H9 (cell line): ENCODE measurements around the gene HLA-DOA. TPM values are rescaled to one million over a fixed set of nuclear protein-coding genes. Genes with fewer than 3 reads are reported as not detected.

Experiments used
- DNase-seq: peaks from one replicate; pipeline ENCODE4 v3.0.0-alpha.2; 2017
- H2AFZ ChIP-seq: one replicate; pipeline ENCODE4 v1.6.1; 2013; ENCODE audit warnings: mild to moderate bottlenecking, low read length, control low read depth, moderate library complexity
- H2AK5ac ChIP-seq: 2 replicates; pipeline ENCODE4 v1.6.1; 2013; ENCODE audit warnings: low read length, control low read depth, mixed read lengths; ENCODE audit not compliant: insufficient read length
- H2BK120ac ChIP-seq: one replicate; pipeline ENCODE4 v1.6.1; 2013; ENCODE audit warnings: low read depth, mild to moderate bottlenecking, low read length, control low read depth, inconsistent platforms; ENCODE audit not compliant: poor library complexity, severe bottlenecking
- H2BK12ac ChIP-seq: 2 replicates; pipeline ENCODE4 v1.6.1; 2013; ENCODE audit warnings: low read length, control low read depth, mixed read lengths, low read depth; ENCODE audit not compliant: insufficient read length
- H2BK15ac ChIP-seq: 2 replicates; pipeline ENCODE4 v1.6.1; 2013; ENCODE audit warnings: low read depth, low read length, control low read depth
- H2BK20ac ChIP-seq: one replicate; pipeline ENCODE4 v1.6.1; 2013; ENCODE audit warnings: low read depth, mild to moderate bottlenecking, low read length, control low read depth, inconsistent platforms; ENCODE audit not compliant: poor library complexity, severe bottlenecking
- H2BK5ac ChIP-seq: 2 replicates; pipeline ENCODE4 v1.6.1; 2013; ENCODE audit warnings: low read length, control low read depth, mixed read lengths; ENCODE audit not compliant: insufficient read length
- H3K14ac ChIP-seq: 2 replicates; pipeline ENCODE4 v1.6.1; 2013; ENCODE audit warnings: low read length, control low read depth; ENCODE audit not compliant: insufficient read depth
- H3K18ac ChIP-seq: 2 replicates; pipeline ENCODE4 v1.6.1; 2013; ENCODE audit warnings: low read depth, mild to moderate bottlenecking, mixed read lengths, low read length, control low read depth; ENCODE audit not compliant: insufficient read length
- H3K23ac ChIP-seq: 2 replicates; pipeline ENCODE4 v1.6.1; 2013; ENCODE audit warnings: low read length, control low read depth, mixed read lengths, low read depth; ENCODE audit not compliant: insufficient read length
- H3K23me2 ChIP-seq: 2 replicates; pipeline ENCODE4 v1.6.1; 2013; ENCODE audit warnings: low read depth, mild to moderate bottlenecking, mixed read lengths, low read length, control low read depth; ENCODE audit not compliant: insufficient read length, poor library complexity, severe bottlenecking
- H3K27ac ChIP-seq: 2 replicates; pipeline ENCODE4 v1.5.1; 2013; ENCODE audit warnings: low read length, control low read depth, mixed read lengths, low read depth; ENCODE audit not compliant: insufficient read length
- H3K27me3 ChIP-seq: 2 replicates; pipeline ENCODE4 v1.6.1; 2013; ENCODE audit warnings: low read length, control low read depth, inconsistent platforms; ENCODE audit not compliant: insufficient read depth
- H3K4ac ChIP-seq: 2 replicates; pipeline ENCODE4 v1.6.1; 2013; ENCODE audit warnings: low read depth, mild to moderate bottlenecking, control low read depth, inconsistent platforms, low read length, moderate library complexity
- H3K4me1 ChIP-seq: 2 replicates; pipeline ENCODE4 v1.6.1; 2013; ENCODE audit warnings: low read length, control low read depth, inconsistent platforms; ENCODE audit not compliant: insufficient read depth
- H3K4me2 ChIP-seq: 2 replicates; pipeline ENCODE4 v1.6.1; 2013; ENCODE audit warnings: low read length, control low read depth, mixed read lengths; ENCODE audit not compliant: insufficient read length, insufficient read depth
- H3K56ac ChIP-seq: 2 replicates; pipeline ENCODE4 v1.6.1; 2013; ENCODE audit warnings: low read depth, mild to moderate bottlenecking, mixed read lengths, low read length, control low read depth; ENCODE audit not compliant: insufficient read length
- H3K79me1 ChIP-seq: 2 replicates; pipeline ENCODE4 v1.6.1; 2013; ENCODE audit warnings: low read depth, mild to moderate bottlenecking, moderate library complexity, low read length, control low read depth, inconsistent platforms; ENCODE audit not compliant: insufficient read depth, poor library complexity, severe bottlenecking
- H3K79me2 ChIP-seq: 2 replicates; pipeline ENCODE4 v1.6.1; 2013; ENCODE audit warnings: low read length, control low read depth, inconsistent platforms; ENCODE audit not compliant: insufficient read depth
- H3K9ac ChIP-seq: 2 replicates; pipeline ENCODE4 v1.6.1; 2013; ENCODE audit warnings: low read length, control low read depth, mixed read lengths; ENCODE audit not compliant: insufficient read length; ENCODE audit errors: extremely low read depth
- H3K9me3 ChIP-seq: one replicate; pipeline ENCODE4 v1.6.1; 2013; ENCODE audit warnings: low read depth, low read length, inconsistent platforms; ENCODE audit not compliant: control insufficient read depth
- H3T11ph ChIP-seq: one replicate; pipeline ENCODE4 v1.6.1; 2013; ENCODE audit warnings: mild to moderate bottlenecking, low read length, control low read depth, inconsistent platforms
- H4K20me1 ChIP-seq: one replicate; pipeline ENCODE4 v1.6.1; 2013; ENCODE audit not compliant: control insufficient read depth, insufficient read length, insufficient read depth
- H4K5ac ChIP-seq: 2 replicates; pipeline ENCODE4 v1.6.1; 2013; ENCODE audit warnings: low read depth, mild to moderate bottlenecking, mixed read lengths, low read length, control low read depth; ENCODE audit not compliant: insufficient read length
- H4K8ac ChIP-seq: replicated peaks from 2 replicates; pipeline ENCODE4 v1.6.1; 2013; ENCODE audit warnings: low read length, control low read depth, mixed read lengths, low read depth; ENCODE audit not compliant: insufficient read length
- H4K91ac ChIP-seq: 2 replicates; pipeline ENCODE4 v1.6.1; 2013; ENCODE audit warnings: low read depth, mild to moderate bottlenecking, moderate library complexity, mixed read lengths, low read length, control low read depth; ENCODE audit not compliant: insufficient read length
- H3K27ac Mint-ChIP-seq, 3 experiments: 2 replicates in 2 of 3; 3 replicates in 1 of 3; pipeline ENCODE4 v1.8.0; 2020 to 2021; ENCODE audit warnings: mixed read lengths in 3 of 3, mild to moderate bottlenecking in 1 of 3, moderate library complexity in 1 of 3
- H3K27me3 Mint-ChIP-seq: 2 replicates; pipeline ENCODE4 v1.8.0; 2021; ENCODE audit warnings: low read depth, mild to moderate bottlenecking, moderate library complexity, mixed read lengths
- H3K36me3 Mint-ChIP-seq, 3 experiments: 2 replicates in 2 of 3; 3 replicates in 1 of 3; pipeline ENCODE4 v1.8.0; 2020 to 2021; ENCODE audit warnings: low read depth in 3 of 3, mixed read lengths in 3 of 3; ENCODE audit not compliant: insufficient read depth in 1 of 3
- H3K4me1 Mint-ChIP-seq, 2 experiments: 2 replicates each; pipeline ENCODE4 v1.8.0; 2020; ENCODE audit warnings: mixed read lengths in 2 of 2
- H3K4me3 Mint-ChIP-seq, 2 experiments: 2 replicates in 1 of 2; 3 replicates in 1 of 2; pipeline ENCODE4 v1.8.0; 2020 to 2021; ENCODE audit warnings: mild to moderate bottlenecking in 2 of 2, mixed read lengths in 2 of 2, moderate library complexity in 1 of 2
- H3K9me3 Mint-ChIP-seq, 2 experiments: 2 replicates in 1 of 2; 3 replicates in 1 of 2; pipeline ENCODE4 v1.8.0; 2020; ENCODE audit warnings: mild to moderate bottlenecking in 2 of 2, mixed read lengths in 2 of 2, moderate library complexity in 1 of 2
- WGBS: extraction: QIAGEN DNeasy Blood & Tissue Kit; methylation state at CpG from one replicate; pipeline ENCODE4 v1.1.7; 2013; ENCODE audit warnings: missing lambda C conversion rate, low lambda C conversion rate, mixed read lengths; ENCODE audit not compliant: insufficient read length; ENCODE audit errors: extremely low coverage; 5-methylcytosine and 5-hydroxymethylcytosine counted together
- total RNA-seq: library from RNA; stranded (reverse); gene quantifications from 2 replicates; pipeline ENCODE4 v1.2.1, GENCODE V29; 2021
- TF ChIP-seq, protein P1 (sequence below): fragments of 200-600 bp; sonication (generic); conservative IDR thresholded peaks from 3 replicates; pipeline ENCODE4 v1.8.0; 2021; ENCODE audit warnings: antibody characterized with exemption, mild to moderate bottlenecking

HLA-DOA gene
- total RNA-seq, 1 experiment from 2014 or later, result 15.6 TPM

DNA sequence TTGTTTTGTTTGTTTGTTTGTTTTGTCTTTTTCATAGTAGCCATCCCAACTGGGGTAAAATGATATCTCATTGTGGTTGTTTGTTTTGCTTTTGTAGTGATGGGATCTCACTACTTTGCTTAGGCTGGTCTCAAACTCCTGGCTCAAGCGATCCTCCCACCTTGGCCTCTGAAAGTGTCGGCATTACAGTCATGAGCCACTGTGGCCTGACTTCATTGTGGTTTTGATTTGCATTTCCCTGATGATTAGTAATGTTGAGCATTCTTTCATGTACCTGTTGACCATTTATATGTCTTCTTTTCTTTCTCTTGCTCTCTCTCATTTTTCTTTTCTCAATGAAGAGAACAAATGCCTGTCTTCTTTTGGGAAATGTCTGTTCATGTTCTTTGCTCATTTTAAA is 30.8 kb upstream of the HLA-DOA start:
- Histone ChIP-seq H3K18ac (no peak overlapping the region), H3K23me2 (no peaks in the 10 kb centered on the region), H3K4ac (no peak overlapping the region), H4K20me1 (no peaks in the 10 kb centered on the region), H3K79me2 (no peaks in the 10 kb centered on the region), H3K4me1 (no peaks in the 10 kb centered on the region), H4K5ac (no peak overlapping the region), H4K91ac (no peak overlapping the region), H2BK120ac (no peak overlapping the region), H3T11ph (no peak overlapping the region), H4K8ac (no peak overlapping the region), H3K79me1 (no peaks in the 10 kb centered on the region), H3K9me3 (no peaks in the 10 kb centered on the region), H3K27me3 (no peaks in the 10 kb centered on the region), H2BK20ac (no peak overlapping the region), H3K23ac (no peak overlapping the region), H3K27ac (no peak overlapping the region), H2BK15ac (no peak overlapping the region), H2AFZ (no peak overlapping the region), H3K9ac (no peak overlapping the region), H3K56ac (no peak overlapping the region), H3K14ac (no peak overlapping the region), H2BK5ac (no peak overlapping the region), H2AK5ac (no peak overlapping the region), H2BK12ac (no peak overlapping the region), H3K4me2 (no peak overlapping the region)
- no CpG with 5 or more reads among the region's 2 CpGs for WGBS
- Mint-ChIP-seq H3K27ac (no peak overlapping the region), H3K4me3 (no peak overlapping the region), H3K36me3 (no peaks in the 10 kb centered on the region), H3K9me3 (peaks cover 0 to 4% of the 10 kb centered on the region in 2 experiments; a peak in 2 of 5 replicates), H3K27me3 (peaks cover 4% of the 10 kb centered on the region), H3K4me1 (no peaks in the 10 kb centered on the region)
- TF ChIP-seq, protein P1, sequence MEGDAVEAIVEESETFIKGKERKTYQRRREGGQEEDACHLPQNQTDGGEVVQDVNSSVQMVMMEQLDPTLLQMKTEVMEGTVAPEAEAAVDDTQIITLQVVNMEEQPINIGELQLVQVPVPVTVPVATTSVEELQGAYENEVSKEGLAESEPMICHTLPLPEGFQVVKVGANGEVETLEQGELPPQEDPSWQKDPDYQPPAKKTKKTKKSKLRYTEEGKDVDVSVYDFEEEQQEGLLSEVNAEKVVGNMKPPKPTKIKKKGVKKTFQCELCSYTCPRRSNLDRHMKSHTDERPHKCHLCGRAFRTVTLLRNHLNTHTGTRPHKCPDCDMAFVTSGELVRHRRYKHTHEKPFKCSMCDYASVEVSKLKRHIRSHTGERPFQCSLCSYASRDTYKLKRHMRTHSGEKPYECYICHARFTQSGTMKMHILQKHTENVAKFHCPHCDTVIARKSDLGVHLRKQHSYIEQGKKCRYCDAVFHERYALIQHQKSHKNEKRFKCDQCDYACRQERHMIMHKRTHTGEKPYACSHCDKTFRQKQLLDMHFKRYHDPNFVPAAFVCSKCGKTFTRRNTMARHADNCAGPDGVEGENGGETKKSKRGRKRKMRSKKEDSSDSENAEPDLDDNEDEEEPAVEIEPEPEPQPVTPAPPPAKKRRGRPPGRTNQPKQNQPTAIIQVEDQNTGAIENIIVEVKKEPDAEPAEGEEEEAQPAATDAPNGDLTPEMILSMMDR, result no peak
- no peak for DNase-seq
